Amniotic epithelial cell (primary cell): ENCODE data around the gene NRIP1.

ENCODE experiments used
- DNase-seq: peaks from one replicate; pipeline ENCODE4 v3.0.0-alpha.2; 2010; ENCODE audit warnings: low read depth

NRIP1 gene

DNA sequence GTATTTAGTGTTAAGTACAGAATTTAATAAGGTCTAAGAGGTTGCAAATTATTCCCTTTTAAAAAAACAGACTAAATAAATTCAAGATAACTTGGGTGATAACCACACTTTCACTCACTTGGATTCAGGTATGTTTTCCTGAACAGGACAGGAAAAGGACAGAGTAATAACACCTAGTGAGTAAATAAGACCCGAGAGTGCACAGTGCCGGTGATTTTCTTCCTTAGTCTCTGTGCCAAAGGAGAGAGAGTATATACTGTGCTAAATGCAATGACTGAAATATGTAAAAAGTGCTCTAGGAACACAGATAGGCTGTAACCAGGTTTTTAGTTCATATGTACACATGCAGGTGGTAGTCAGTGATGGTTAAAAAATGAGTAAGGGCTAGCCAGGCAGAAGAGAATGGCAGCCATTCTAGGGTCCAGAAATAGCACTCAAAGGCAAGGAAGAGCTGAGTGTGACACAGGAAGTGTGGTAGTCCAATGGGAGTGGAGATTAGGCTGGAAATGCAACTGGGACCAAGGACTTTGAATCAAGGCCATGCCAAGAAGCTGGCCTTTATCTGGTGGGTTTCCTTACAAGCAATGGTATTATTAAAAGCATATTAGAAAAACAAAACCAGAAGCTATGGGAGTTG, 58.1 kb downstream of the NRIP1 start:
- DNase-seq, result no peak

DNA sequence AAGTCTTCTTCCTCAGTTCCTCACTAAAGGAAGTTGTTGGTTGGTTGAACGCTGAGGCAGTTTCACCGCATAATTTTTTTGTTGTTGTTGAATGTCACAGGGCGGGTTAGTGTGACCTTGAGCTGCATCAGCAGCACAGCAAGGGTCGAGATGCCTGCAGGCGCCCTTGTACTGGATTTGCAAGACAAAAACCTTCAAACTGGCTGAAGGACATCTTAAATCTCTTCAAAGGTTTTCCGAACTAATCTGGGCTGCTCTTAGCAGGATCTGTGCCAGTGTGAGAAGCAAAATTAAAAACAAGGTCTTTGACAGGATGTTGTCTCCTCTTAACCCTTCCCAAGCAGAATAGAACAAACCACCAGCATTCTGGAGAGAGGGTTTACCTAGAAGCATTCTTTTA, 59.4 kb downstream of the NRIP1 start:
- DNase-seq, result no peak

DNA sequence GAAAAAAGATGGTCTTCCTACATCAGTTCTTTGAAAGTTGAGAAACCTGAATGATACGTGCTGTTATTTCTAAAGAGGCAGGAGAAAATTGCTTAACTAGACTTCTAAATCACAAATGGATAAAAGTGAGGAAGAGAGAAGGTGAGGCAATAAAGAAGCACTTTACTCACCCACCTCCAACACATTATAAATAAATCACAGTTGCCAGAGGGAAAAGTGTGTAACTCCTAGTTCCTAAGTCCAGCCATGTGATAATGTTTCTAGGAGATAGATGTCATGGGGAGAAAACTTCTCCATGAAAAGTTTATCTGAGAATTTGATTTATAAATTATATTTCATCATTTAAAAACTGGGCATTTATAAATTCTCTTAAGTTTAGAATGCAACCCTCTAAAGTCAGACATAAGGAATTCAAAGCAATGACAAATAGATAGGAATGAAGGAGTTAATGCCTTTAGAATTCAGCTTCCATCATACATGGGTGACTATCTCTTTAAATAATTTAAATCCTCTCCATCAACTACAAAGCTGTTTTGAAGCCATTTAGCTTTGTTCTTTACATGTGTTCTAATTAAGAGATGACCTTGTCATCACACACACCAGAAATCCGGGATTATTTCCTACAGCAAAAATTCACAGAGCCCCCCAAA, 60.0 kb downstream of the NRIP1 start:
- peak; percentile 89 for DNase-seq

DNA sequence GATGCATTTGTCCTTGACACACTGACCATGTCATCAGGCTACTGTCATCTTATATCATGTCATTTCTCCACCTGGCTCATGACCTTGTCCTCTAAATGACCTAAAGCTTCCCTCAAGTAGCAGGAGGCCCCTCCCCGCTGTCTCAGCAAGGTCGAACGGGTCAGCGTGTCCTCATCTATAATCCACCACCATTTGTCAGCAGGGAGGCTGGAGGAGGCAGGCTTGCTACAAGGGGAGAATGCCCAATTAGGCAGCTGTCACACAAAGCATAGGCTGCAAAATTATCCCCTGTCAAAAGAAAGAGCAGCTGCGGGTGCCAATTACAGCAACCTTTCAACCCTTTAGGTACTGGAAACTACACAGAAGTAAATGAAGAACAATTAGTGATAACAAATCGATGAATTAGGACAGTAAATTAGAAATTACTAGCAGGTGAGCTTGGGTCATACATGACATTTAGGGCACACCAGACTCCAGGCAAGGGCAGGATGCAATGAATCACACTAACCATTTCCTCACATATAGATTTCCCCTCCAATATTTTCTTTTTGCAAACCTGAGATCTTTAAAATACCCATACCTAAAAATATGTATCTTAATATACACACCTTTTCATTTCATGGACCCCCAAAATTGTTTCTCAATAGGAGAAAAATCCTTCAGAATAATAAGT, 61.2 kb downstream of the NRIP1 start:
- DNase-seq, result no peak

DNA sequence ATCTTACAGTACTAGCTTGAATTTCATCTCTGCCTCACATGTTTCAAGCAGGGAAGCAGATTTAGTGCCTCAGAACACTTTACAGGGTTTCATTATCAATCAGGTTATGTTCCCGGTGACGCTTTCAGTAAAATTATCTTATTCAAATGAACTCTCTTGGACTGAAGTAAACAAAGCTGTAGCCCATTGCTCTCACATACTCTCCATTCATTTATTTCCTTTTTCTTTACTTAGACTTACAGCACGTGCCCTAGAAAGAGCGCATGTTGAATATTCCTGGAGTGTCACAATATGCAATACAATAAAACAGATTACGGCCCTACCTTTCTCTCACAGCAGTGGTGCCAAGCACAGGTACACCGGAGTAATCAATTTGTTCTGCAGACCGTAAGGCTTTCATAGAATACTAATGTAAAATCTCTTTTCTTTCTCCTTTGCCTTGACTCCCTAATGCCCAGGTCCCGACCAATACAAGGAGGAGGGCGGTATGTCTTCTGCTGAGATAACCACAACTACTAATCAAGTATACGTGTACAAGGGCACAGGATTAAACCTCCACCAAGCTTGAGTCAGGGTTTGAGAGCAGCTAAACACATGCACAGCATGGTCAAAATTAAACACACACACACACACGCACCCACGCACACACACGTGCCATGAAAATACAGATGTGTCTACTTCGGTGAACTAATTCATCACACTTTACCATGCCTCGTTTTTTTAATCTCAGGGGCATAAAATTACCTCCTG, 62.8 kb downstream of the NRIP1 start:
- DNase-seq, result peak; percentile 61

DNA sequence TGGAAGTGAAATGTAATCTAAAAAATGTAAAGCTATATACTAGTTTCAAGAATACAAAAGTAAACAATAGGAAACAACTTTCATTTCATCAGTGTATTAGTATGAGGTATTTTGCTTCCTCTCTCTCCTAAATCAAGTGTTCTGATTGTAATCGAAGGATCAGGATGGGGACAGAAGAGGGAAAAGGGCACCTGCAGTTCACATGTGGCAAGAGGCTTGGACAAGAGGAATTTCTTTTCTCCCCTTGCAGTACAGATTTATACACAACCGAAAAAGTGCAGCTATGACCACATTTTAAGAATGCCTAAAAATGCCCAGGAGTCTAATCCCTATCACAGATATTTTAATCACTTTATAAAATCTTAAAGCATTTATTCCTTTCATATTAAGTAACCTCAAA, 63.7 kb downstream of the NRIP1 start:
- no peak for DNase-seq

DNA sequence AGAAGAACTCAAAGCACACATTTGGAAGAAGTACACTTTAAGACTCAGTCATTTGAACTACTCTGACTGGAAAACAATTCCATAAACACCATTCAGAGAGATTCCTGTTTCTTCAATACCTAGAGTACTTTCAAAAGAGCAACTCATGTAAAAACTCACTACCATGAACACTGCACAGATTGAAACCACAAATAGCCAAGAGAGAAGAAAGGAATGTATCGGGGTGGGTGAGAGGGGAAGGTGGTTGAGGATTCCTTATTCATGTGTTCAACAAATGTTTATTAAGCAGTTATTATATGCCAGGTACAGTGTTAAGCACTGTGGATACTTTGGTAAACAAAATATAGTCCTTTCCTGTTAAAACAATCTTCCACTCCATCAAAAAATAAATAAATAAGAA, 64.7 kb downstream of the NRIP1 start:
- peak; percentile 80 for DNase-seq

DNA sequence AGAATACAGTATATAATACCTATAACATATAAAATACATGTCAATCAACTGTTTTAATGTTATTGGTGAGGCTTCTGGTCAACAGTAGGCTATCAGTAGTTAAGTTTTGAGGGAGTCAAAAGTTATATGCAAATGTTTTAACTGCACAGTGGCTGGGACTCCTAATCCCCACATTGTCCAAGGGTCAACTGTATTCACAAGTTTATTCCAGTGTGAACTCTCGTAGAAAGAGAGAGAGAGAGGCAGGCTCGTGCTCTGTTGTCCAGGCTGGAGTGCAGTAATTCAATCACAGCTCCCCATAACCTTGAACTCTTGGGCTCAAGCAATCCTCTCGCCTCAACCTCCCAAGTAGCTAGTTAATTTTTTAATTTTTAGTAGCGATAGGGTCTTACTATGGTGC, 66.0 kb downstream of the NRIP1 start:
- no peak for DNase-seq

DNA sequence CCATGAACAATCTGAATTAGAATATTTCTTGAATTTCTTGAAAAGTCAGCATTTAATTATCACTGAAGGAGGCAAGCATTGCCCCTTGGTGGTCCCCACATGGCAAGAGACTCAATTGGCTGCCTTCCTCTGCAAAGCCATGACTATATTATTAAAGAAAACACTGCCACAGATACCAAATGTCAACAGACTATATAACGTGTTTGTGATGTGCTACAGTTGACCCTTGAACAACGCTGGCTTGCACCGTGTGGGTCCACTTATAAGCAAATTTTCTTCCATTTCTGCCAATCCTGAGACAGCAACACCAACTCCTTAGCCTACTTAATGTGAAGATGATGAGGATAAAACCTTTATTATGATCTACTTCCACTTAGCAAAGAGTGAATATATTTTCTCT, 66.5 kb downstream of the NRIP1 start:
- DNase-seq, result no peak

DNA sequence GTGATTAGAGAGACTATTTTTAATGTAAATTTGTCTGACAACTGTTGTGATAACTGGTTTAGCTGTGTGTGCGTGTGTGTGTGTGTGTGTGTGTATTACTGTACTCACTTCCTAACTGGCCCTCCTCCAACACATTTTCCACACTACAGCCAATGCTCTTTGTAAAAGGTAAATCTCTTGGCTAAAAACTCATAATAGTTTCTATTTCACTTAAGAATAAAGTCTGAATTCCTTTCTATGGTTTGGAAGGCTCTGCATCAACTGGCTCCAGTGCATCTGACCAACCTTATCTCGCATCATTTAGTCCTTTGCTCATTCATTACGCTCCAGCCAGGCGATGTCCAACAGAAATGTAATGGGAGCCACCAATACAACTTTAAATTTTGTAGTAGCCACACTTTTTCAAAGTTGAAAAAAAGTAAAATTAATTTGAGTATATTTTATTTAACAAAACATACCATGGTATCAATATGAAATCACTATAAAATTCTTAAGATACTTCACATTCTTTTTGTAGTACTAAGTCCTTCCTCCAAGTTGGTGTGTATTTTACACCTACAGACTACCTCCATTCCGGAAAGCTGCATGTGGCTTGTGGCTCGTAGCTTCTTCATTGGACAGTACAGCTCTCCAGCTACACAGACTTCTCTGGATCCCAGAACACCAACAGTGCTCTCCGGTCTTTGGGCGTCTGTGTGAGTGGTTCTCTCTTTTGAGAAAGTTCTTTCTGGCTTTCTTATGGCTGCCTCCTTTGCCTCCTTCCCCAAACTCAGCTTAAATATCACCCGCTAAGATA, 68.9 kb downstream of the NRIP1 start:
- peak; percentile 50 for DNase-seq

DNA sequence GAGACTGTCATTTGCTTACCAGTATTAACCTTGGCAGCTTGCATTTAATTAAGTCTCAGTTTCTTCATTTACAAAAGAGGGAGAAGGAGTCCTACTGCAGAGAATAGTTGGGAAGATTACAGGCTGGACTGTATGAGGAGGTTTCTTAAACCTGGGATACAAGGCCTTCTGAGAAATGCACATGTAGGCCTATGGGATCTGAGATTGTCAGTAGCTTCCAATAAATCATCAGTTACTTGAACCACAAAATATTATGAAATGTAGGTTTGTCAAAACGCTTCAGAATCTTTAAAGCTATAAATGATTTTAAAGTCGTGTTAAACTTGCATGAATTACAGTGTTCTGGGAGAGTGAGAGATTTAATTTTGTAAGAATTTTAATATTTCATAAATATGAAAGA, 69.6 kb downstream of the NRIP1 start:
- DNase-seq, result peak; percentile 64

DNA sequence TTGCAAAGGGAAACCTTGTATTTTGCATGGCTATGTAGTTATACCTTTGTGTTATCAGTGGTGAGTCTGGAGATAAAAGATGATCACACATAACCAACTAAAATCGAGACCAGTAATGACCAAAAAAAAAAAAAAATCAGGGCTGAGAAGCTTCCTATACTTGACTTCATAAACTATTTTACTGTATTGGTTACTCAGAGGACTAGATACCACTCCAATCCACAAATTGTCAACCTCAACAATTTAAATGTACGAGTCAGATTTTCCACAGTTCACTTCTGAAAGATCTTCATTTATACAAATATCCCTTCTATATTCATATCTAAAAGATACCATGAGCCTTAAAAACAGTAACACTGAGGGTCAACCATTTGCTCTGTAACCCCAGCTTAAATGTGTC, 71.7 kb downstream of the NRIP1 start:
- DNase-seq, result no peak

DNA sequence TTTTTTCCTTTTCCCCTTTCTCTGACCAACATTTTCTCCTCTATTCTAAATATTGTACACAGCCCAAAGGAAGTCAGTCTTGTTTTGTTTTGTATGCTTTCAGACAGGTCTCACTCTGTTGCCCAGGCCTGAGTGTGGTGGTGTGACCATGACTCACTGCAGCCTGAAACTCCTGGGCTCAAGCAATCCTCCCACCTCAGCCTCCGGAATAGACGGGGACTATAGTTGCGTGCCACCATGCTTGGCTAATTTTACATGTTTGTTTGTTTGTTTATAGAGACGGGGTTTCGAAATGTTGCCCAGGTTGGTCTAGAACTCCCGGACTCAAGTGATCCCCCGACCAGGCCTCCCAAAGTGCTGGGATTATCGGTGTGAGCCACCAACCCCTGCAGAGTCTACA, 72.8 kb downstream of the NRIP1 start:
- peak; percentile 50 for DNase-seq

DNA sequence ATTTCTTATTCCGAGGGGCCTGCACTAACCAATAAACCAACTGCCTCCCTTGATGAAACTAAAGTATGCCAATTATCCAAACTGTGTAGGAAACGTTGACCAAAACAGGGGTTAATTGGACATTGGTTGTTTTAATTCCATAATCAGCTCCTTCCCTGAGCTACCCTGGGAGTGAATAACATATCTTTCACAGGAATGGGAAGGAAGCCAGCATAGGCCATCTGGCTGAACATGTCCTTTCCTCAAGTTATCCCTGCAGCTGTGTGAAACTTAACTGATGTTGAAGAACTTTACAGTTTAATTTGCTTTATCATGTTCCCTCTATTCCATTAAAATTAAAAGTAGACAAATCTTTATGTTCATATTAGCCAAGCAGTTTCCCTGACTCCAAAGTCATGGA, 75.4 kb downstream of the NRIP1 start:
- peak; percentile 71 for DNase-seq

DNA sequence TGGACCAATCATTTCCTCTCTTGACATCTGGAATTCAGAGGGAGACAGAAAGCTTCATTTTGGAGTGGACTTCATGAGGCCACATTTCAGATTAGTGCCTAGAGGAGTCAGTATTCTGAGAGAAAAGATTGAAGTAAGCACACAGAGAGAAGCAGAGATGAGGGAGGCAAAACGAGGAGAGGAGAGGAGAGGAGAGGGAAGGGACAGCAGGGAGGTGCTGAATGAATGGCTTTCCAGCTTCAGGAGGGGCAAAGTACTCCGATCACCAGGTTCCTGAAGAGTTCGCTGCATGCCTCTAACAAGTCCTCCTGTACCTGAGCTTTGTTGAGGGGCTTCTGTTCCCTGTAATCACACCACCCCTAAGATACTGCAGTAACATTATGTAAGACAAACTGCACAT, 76.0 kb downstream of the NRIP1 start:
- DNase-seq, result no peak

DNA sequence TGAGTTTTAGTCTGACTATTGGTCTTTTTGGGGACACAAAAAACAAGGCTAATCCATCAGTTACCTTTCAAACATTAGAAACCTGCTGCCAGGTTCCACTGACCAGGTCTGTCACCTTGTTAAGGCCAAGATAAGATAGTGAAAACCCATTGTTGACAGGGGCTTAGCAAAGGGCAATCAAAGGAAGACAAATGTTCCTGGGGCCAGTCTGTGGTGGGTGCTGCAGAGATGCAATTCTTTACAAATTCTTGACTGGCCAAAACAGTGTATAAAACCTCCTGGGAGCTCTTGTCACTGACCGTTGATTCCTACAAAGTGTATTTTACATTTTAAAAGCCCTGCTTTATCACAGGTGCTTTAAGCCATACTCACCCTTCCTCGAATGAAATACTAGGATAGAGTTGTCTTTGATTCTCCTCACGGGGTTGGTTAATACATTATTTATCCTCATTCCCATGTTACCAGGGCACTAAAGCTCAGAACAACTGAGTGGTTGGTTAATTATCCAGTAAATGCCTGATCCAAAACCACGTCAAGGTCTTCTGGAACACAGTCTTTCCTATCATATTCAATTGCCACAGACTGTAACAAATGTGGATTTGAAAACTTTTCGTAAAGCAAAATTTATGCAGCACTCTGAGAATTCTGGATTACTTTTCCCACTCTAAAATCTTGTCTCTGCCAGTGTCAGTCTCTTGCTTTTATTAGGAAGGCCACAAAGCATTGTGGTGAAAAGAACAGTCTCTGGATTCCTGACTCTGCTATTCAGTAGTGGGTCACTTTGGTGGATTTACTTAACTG, 77.2 kb downstream of the NRIP1 start:
- DNase-seq, result peak; percentile 60

DNA sequence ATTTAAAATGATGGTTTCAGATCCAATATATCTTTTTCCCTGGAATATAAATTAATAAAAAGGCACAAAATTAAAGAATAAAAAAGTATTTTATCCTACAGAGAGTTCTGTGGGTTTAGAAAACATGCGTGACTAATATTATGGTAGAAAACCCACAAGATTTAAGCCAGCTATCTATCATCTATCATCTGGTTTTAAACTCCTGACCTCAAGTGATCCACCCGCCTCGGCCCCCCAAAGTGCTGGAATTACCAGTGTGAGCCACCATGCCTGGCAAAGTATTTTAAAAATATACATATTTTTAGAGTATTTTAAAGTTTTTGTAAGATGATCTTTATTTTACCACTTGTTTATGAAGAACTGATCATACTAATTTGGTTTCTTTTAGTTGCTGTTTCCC, 79.5 kb downstream of the NRIP1 start:
- DNase-seq, result peak; percentile 85

DNA sequence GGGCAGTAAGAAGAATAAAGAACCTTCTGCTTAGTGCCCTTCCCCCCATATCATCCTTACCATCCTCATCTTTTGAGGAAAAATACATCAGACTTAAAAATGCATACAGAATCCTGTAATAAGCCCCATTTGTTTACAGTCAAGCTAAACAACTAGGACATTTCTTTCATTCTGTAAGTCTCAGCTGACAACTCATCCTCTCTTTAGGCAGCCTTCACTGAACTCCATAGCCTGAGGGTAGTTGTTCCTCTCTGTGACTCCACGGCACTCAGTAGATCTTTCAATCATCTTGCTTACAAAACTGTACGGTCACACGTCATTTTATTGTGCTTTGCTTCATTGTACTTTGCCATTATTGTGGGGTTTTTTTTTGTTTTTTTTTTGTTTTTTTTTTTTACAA, 82.5 kb downstream of the NRIP1 start:
- no peak for DNase-seq

DNA sequence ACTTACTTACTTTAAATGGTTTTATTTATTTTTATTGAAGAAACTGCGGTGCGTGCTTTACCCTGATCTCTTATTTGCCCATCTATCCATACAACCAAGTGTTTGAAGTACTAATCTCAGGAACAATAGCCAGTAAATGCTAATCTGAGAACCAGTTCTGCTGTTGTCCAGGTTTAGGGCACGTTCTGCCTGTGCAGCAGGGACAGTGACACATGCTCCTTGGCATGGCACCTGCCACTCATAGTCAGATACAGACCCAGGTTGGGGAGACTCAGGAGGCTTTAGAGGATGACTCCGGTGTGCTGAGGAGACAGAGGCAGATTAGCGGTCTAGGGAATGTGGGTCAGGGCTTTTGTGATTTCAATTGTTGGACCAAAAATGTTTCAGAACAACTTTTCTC, 83.6 kb downstream of the NRIP1 start:
- no peak for DNase-seq

DNA sequence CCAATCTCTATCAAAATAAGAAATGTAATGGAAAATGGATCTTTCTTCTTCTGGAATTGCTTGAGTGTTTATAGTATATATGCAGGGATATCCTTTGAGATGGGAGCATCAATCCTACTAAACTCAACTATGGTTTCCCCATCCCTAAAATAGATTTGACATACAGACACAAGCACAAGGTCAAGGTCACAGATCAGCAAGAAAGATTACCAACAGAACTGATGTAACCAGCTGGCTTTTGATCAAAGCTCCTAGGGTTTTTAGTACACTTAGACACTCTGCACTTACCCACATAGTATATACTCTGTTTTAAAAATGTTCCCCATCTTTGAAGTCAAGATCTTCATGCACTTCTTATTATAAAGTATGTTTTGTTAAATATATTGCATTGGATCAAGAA, 85.5 kb downstream of the NRIP1 start:
- DNase-seq, result no peak

DNA sequence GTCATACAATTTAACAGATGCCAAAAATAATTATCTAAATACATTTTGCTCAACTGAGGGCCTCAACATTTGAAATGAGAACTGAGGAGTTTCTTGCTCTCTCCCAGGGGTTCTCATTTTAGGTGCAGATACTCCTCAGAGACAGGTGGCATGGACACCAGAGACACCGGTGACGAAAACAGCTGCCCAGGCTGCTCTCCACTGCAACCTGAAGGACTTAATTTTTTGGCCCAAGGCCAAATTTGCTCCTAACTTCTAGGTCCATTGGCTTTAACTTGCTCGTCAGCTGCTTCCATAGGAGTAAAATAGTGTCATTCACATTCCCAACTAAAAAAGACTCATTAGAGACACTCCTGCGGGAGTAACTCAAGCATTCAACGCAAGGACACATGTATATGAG, 87.0 kb downstream of the NRIP1 start:
- no peak for DNase-seq
